NCI-H2227 (cell line): ENCODE measurements around the gene LRP6.
"Not testable (repeated sequence)": the region's sequence is repeated elsewhere in the genome, so short reads cannot be mapped to it uniquely, and the experiment has no call there.

ENCODE experiments used
- DNase-seq: peaks from one replicate; lab custom pipeline; 2025; ENCODE audit not compliant: unreplicated experiment; lab: John Stamatoyannopoulos, UW

Gene LRP6

DNA sequence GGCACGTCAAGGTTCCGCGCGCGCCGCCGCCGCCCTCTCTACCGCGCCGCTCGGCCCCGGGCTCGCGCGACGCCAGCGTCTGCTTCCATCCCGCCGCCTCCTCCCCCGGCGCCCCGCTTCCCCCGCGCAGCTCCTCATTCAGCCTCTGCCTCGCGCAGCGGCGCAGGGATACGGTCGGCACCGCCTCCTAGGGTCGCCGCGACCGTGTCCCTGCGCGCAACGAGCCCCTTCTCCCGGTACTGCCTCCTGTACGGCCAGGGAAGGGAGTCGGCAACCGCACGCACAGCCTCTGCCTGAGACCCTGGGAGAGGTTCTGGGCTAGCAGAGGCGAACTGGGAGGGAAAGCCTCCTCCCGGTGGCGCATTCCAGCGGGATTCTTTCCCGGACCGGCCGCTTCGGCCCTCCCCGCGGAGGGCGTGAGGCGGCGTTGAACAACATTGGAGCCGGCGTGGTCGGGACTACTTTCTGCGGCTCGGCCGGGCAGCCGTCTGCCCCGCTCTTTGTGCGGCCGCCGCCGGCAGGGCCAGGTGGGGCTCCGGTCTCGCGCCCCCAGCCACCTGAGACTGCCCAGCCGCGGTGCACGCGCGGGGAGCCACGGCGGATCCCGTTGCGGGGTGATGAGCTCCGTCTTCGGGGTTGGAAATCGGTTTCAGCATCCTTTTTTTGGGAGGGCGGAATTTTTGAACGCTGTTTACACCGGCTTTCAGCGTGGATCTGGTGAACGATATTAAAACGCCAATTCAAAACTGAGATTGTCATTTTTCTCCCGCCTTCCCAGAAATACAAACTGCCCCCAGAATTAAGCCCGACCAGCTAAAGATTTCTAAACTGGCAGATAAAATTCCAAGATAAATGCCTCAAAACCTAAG is at the start of gene LRP6:
Gene LRP6 (minus strand): TSS at position 172 of the 869 bp plus-strand sequence. CDS start 309 bp downstream, outside the sequence.
- DNase-seq = peak; percentile 93

GRCh38 chr12:12315838-12316237 is 49.0 kb upstream of the LRP6 start:
- no peak for DNase-seq

DNA sequence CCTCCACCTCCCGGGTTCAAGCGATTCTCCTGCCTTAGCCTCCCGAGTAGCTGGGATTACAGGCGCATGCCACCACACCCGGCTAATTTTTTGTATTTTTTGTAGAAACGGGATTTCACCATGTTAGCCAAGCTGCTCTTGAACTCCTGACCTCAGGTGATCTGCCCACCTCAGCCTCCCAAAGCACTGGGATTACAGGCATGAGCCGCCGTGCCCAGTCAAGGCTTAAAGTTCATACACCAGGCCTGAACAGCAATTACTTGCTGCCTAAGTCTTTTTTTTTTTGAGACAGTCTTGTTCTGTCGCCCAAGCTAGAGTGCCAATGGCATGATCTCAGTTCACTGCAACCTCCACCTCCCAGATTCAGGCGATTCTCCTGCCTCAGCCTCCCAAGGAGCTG is 43.9 kb upstream of the LRP6 start:
- not testable (repeated sequence) for DNase-seq

DNA sequence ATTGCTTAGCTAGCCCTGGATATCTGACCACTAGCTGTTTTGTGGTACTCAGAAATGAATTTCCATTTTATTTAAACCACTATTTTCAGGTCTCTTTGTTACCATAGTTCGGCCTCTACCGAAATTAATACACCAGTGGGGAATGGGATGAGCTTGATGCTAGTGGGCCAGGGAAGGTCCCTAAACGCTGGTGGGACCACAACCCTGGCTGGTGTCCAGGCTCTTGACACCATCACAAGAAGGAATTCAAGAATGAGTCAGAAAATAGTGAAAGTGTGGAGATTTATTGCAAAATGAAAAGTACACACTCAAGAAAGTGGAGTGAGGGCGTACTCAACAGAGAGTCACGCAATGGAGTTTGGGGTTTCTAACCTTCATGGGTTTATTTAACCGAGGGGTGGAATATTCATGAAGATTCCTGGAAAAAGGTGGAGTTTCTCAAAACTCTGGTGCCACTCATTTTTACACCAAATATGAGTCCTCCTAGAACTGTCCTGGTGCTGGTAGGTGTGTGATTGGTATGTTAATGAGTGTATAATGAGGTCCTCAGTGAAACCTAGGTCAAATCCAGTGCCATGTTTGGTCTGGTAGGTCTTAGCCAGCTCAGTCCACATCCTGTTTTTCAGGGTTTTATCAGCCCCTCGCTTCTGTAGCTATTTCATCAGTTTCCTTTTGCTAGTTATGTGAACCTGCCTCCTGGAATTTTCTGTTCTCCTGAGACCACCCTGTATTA is 38.9 kb upstream of the LRP6 start:
- DNase-seq = no peak

DNA sequence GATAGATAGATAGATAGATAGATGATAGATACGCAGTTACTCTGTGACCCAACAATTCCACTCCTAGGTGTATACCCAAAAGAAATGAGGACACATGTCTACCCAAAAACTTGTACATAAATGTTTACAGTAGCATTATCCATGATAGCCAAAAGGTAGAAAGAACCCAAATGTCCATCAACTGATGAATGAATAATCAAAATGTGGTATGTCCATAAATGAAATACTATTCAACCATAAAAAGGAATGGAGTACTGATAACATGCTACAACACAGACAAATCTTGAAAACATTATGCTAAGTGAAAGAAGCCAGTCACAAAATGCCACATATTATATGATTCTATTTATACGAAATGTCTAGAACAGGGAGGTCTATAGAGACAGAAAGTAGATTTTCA is 36.1 kb upstream of the LRP6 start:
- DNase-seq = no peak

GRCh38 chr12:12301122-12301521 is 34.3 kb upstream of the LRP6 start:
- DNase-seq = no peak

DNA sequence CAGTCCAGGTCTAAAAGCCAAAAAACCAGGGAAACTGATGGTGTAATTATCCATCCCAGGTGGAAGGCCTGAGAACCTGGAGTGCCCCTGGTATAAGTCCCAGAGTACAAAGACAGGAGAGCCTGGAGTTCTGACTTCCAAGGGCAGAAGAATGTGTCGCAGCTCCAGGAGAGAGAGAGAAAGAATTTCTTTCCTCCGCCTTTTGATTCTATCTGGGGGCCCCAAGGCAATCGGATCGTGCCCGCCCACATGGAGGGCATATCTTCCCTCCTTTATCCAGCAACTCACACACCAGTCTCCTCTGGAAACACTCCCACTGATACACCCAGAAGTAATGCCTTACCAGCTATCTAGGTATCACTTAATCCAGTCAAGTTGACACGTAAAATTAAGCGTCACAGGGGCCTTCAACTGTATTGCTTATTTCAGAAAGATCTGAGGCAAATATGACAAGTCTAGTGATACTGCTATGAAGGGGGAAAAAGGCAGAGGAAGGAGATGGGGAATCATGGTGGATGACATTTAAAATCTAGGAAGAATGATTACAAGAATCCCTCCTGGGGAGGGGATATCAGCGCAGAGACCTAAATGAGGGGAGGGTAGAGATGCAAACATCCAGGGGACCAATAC is 30.5 kb upstream of the LRP6 start:
- DNase-seq = no peak

GRCh38 chr12:12294215-12295005 is 27.6 kb upstream of the LRP6 start:
- DNase-seq = no peak

- DNase-seq = no peak
Observed at GRCh38 chr12:12290206-12290605, 23.4 kb upstream of the LRP6 start.

DNA sequence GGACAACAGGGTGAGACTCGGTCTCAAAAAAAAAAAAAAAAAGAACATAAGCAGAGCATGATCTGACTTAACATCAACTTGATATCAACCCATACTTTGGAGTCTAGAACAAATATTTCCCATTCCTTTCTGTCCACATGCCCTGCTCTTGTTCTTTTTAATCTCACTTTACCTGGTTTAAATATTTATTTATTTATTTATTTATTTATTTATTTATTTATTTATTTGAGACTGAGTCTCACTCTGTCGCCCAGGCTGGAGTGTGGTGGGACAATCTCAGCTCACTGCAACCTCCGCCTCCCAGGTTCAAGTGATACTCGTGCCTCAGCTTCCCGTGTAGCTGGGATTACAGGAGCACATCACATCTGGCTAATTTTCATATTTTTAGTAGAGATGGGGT is 19.6 kb upstream of the LRP6 start:
- DNase-seq = no peak

- DNase-seq = no peak
Observed at GRCh38 chr12:12282761-12283425, 16.0 kb upstream of the LRP6 start.

GRCh38 chr12:12282202-12282601 is 15.4 kb upstream of the LRP6 start:
- DNase-seq = no peak

DNA sequence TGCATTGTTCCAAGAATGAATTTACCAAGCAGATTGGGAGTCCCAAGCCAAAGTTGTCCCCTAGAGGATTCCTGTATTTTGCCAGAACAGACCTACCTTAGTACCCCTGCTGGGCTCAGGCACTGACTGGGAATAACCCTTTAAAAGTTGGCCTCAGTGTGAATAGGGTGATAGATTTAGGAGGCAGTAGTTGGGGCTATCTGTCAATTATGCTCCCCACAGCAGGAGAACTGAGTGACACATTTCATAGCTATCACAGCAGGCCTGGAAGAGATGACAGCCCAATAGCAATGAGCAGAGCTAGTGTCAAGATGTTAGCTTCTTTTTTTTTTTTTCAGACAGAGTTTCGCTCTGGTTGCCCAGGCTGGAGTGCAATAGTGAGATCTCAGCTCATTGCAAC is 14.3 kb upstream of the LRP6 start:
- no peak for DNase-seq

GRCh38 chr12:12278899-12279298 is 12.1 kb upstream of the LRP6 start:
- no peak for DNase-seq

DNA sequence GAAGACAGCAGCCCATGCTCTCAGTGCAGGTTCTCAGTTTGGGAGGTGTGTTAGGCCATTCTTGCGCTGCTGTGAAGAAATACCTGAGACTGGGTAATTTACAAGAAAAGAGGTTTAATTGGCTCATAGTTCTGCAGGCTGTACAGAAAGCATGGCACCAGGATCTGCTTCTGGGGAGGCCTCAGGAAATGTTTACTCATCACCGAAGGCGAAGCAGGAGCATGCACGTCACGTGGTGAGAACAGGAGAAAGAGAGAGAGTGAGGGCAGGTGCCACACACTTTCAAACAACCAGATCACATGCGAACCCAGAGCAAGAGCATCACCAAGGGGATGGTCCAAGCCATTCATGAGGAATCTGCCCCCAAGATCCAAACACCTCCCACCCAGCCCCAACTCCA is 9.0 kb upstream of the LRP6 start:
- DNase-seq = no peak

DNA sequence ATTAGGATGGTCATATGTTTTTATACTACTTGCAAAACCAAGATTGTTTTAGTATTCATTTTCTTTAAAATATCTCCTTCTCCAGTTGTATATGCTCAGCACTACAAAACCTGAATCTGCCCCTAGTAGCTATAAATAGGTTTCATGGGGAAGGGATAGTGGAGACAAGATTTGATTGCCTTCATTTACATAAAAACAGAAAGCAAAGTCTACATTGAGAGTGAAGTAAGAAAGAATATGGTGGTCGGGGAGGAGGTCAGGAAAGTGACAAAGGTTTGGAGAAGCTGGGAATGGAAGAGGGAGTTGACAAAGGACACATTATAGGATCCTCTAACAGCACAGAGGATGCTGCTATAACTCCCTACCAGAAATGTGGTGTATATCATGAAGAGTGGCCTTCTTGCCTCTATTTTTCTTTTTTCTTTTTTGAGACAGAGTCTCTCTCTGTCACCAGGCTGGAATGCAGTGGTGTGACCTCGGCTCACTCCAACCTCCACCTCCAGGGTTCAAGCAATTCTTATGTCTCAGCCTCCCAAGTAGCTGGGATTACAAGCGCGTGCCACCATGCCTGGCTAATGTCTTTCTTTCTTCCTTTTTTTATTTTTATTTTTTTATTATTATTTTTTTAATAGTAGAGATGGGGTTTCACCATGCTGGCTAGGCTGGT is 6.6 kb upstream of the LRP6 start:
- DNase-seq = no peak

GRCh38 chr12:12272869-12273268 is 6.0 kb upstream of the LRP6 start:
- DNase-seq = no peak

DNA sequence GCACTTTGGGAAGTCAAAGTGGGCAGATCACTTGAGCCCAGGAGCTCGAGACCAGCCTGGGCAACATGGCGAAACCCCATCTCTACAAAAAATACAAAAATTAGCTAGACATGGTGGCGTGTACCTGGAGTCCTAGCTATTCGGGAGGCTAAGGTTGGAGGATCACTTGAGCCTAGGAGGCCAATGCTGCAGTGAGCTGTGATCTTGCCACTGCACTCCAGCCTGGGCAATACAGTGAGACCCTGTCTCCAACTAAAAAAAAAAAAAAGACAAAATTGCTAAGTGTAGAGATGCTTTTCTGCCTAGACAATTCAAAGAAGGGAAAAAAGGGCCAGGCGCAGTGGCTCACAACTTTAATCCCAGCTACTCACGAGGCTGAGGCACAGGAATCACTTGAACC is 3.4 kb upstream of the LRP6 start:
- DNase-seq = no peak

DNA sequence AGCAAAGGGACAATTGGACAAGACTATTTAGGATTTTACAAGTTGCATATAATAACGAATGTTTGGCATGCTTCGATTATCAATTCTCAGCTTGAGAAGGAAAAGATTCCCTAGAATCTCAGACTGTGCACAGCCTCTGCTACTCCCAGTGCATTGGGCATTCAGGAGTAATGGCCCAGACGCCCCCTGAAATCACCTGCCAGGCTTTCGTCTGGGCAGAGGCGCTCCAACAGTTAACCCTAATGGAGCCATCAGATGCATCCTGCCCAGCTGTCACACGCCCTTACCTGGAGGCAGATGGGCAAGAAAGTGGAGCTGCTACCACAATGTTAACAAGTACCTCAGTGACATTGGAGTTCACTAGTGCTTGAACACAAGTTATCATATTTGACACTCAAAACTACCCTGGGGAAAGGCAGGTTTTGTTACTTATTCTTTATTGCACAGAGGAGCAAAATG is 927 bp upstream of the LRP6 start:
- DNase-seq = peak; percentile 6

- DNase-seq = peak; percentile 49
Observed at GRCh38 chr12:12266389-12266872, 413 bp downstream of the LRP6 start.
